ENCODE data around the gene ATP6V0C. TPM values are rescaled to one million over a fixed set of nuclear protein-coding genes. Genes with fewer than 3 reads are reported as not detected.

Gene ATP6V0C
- total and polyA plus RNA-seq, 2 of the 8 experiments (the other 6 are each of a cell fraction or from before 2014, with no cell fraction given) = 125 to 176 TPM

GRCh38 chr16:2523801-2524231 lies 10.1 kb downstream of the ATP6V0C start:
- Histone ChIP-seq H2BK20ac (ENCODE audit: low read length) (no peak overlapping the region), H3K4ac (replicated peaks; ENCODE audit: insufficient read length, low read depth, low read length) (no peak overlapping the region), H4K20me1 (replicated peaks in 1 of 2; ENCODE audit: control insufficient read depth in 1 of 2, insufficient read depth in 2 of 2, low read length in 2 of 2) (peaks cover 6 to 12% of the 10 kb centered on the region in 2 experiments), H3K27me3 (replicated peaks in 1 of 4; ENCODE audit: control insufficient read depth in 3 of 4, extremely low read depth in 1 of 4, insufficient read depth in 3 of 4, low read length in 3 of 4) (no peaks in the 10 kb centered on the region), H2BK5ac (ENCODE audit: low read depth, low read length) (no peak overlapping the region), H2BK15ac (ENCODE audit: low read length) (no peak overlapping the region), H3K56ac (replicated peaks; ENCODE audit: insufficient read length, low read depth, low read length) (no peak overlapping the region), H2AFZ (ENCODE audit: low read length) (no peak overlapping the region), H3K4me2 (ENCODE audit: insufficient read depth in 1 of 2, low read depth in 2 of 2, low read length in 2 of 2) (no peak overlapping the region), H3K36me3 (ENCODE audit: control insufficient read depth in 2 of 4, insufficient read depth in 4 of 4, low read length in 3 of 4) (peaks cover 7 to 19% (median 16%) of the 10 kb centered on the region in 4 experiments), H3K23me2 (ENCODE audit: low read depth, low read length) (peaks cover 5% of the 10 kb centered on the region; the same call in 1 of the 2 replicates), H3K9me3 (ENCODE audit: insufficient read depth in 2 of 2, low read depth in 1 of 2, low read length in 1 of 2) (no peaks in the 10 kb centered on the region), H2AK5ac (ENCODE audit: low read depth, low read length) (no peak overlapping the region), H3K9ac (replicated peaks in 1 of 4; ENCODE audit: extremely low read depth in 1 of 4, low read depth in 3 of 4, low read length in 3 of 4) (no peak overlapping the region), H3K18ac (ENCODE audit: extremely low read depth, low read length) (no peak overlapping the region), H4K5ac (ENCODE audit: insufficient read length, low read depth, low read length) (no peak overlapping the region), H3K4me1 (replicated peaks in 1 of 4; ENCODE audit: control insufficient read depth in 3 of 4, insufficient read depth in 4 of 4, low read length in 3 of 4) (peaks cover 0 to 6% (median 1%) of the 10 kb centered on the region in 4 experiments; a peak in 3 of 7 replicates), H3K79me2 (ENCODE audit: control insufficient read depth in 1 of 2, insufficient read depth in 2 of 2, low read length in 2 of 2) (peaks cover 0 to 12% of the 10 kb centered on the region in 2 experiments; a peak in 1 of 4 replicates), H2BK12ac (ENCODE audit: low read depth, low read length) (no peak overlapping the region), H4K91ac (replicated peaks; ENCODE audit: insufficient read length, low read length) (no peak overlapping the region), H3K79me1 (ENCODE audit: low read depth, low read length) (peaks cover 10% of the 10 kb centered on the region), H3K4me3 (ENCODE audit: extremely low read depth in 1 of 4, insufficient read depth in 2 of 4, low read depth in 3 of 4, low read length in 4 of 4) (no peak overlapping the region), H3K14ac (ENCODE audit: insufficient read length) (no peak overlapping the region), H3K27ac (ENCODE audit: low read depth, low read length) (no peak overlapping the region), H4K8ac (ENCODE audit: extremely low read depth, insufficient read depth, low read length) (no peak overlapping the region), H2BK120ac (replicated peaks; ENCODE audit: low read depth, low read length) (no peak overlapping the region), H3K23ac (ENCODE audit: insufficient read length) (no peak overlapping the region)
- CTCF ChIA-PET (ENCODE audit: partially characterized antibody) = interaction anchor here (0.8 to 1.7 kb wide), 2 partner anchors 8 to 249 kb away, joined by 3 read pairs; no protein-coding TSS in a partner anchor
- POLR2A ChIA-PET (ENCODE audit: partially characterized antibody) = interaction anchor here (0.8 to 7.6 kb wide), 5 partner anchors 7 to 13 kb away, joined by 3 to 108 read pairs (median 7); partner anchors contain the start of genes ATP6V0C and CEMP1
- TF ChIP-seq TBP (IDR thresholded peaks at IDR 0.05; ENCODE audit: low read depth, low read length) (no peak), NRF1 (IDR thresholded peaks at IDR 0.05; ENCODE audit: low read depth, low read length) (no peak), PHF8 (conservative IDR thresholded peaks at IDR 0.05; ENCODE audit: low read depth, low read length) (no peak), ATF3 (IDR thresholded peaks at IDR 0.05; ENCODE audit: insufficient read depth, low read depth, low read length) (no peak), SP4 (IDR thresholded peaks at IDR 0.05; ENCODE audit: low read length) (no peak), SUZ12 (IDR thresholded peaks at IDR 0.05; ENCODE audit: low read length) (no peak), SP2 (IDR thresholded peaks at IDR 0.05; ENCODE audit: low read length) (no peak), BCL11A (IDR thresholded peaks at IDR 0.05; ENCODE audit: low read depth in 2 of 2, low read length in 2 of 2) (no peak), CREB1 (IDR thresholded peaks at IDR 0.05) (no peak), RAD21 (IDR thresholded peaks at IDR 0.05 in 1 of 2, conservative IDR thresholded peaks at IDR 0.05 in 1 of 2; ENCODE audit: low read depth in 2 of 2, low read length in 2 of 2) (no peak), POLR2A (IDR thresholded peaks at IDR 0.05; ENCODE audit: control extremely low read depth in 1 of 2, low read depth in 2 of 2, low read length in 2 of 2) (no peak)
- DNase-seq (ENCODE audit: low read depth in 1 of 2, low spot score in 2 of 2) = no peak
- no peak for FAIRE-seq
- 88% methylated on average over 6 of the region's 6 CpGs; no CpG with 5 or more reads in 1 of the 2 experiments for WGBS, 2 experiments (ENCODE audit: extremely low coverage in 1 of 2, insufficient coverage in 1 of 2, insufficient read length in 1 of 2, insufficient replicate concordance in 2 of 2, low coverage in 1 of 2, low lambda C conversion rate in 2 of 2, missing lambda C conversion rate in 1 of 2)

Measured in H1 (cell line).